Fibroblast of lung (primary cell): ENCODE results near the gene MIOX.

Experiments used
- EZH2 ChIP-seq: IDR thresholded peaks from 2 replicates; pipeline ENCODE4 v1.5.1; 2012; ENCODE audit warnings: low read length, control low read depth, mild to moderate bottlenecking; ENCODE audit errors: missing control alignments
- TF ChIP-seq, protein P1 (sequence below), 2 donors: IDR thresholded peaks in 1 of 2; conservative IDR thresholded peaks in 1 of 2; 1 replicate in 1 of 2; 2 replicates in 1 of 2; pipeline ENCODE4 v1.5.1; 2011 to 2012; ENCODE audit warnings: low read length in 2 of 2, control low read depth in 1 of 2, inconsistent platforms in 1 of 2, low read depth in 1 of 2, mild to moderate bottlenecking in 1 of 2

DNA sequence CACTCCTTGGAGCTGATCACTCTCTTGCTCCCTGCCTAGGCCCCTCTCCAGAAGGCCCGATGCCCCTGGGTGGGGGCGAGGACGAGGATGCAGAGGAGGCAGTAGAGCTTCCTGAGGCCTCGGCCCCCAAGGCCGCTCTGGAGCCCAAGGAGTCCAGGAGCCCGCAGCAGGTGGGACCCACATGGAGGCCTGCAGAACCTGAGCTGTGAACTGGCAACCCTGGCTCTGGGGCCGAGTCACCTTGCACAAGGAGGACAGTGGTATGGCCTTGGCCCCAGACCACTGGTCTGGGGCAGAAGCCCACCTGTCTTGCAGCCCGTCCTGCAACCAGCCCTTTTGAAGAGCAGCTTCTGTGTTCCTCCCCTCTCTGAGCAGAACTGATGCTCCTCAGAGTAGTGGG is 32.5 kb downstream of the MIOX start:
- TF ChIP-seq, protein P1, sequence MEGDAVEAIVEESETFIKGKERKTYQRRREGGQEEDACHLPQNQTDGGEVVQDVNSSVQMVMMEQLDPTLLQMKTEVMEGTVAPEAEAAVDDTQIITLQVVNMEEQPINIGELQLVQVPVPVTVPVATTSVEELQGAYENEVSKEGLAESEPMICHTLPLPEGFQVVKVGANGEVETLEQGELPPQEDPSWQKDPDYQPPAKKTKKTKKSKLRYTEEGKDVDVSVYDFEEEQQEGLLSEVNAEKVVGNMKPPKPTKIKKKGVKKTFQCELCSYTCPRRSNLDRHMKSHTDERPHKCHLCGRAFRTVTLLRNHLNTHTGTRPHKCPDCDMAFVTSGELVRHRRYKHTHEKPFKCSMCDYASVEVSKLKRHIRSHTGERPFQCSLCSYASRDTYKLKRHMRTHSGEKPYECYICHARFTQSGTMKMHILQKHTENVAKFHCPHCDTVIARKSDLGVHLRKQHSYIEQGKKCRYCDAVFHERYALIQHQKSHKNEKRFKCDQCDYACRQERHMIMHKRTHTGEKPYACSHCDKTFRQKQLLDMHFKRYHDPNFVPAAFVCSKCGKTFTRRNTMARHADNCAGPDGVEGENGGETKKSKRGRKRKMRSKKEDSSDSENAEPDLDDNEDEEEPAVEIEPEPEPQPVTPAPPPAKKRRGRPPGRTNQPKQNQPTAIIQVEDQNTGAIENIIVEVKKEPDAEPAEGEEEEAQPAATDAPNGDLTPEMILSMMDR (conservative IDR thresholded peaks at IDR 0.05 in 1 of 2, IDR thresholded peaks at IDR 0.05 in 1 of 2; ENCODE audit: low read depth in 1 of 2, low read length in 2 of 2): no peak
- TF ChIP-seq EZH2: no peak
